Activated CD4-positive, alpha-beta T cell treated with anti-CD3 and anti-CD28 coated beads, Interleukin-2, amount 50 U/mL, for 1 hour (primary cell): ENCODE data around the gene PGS1.

Experiments
- DNase-seq: peaks from one replicate; pipeline ENCODE4 v3.0.0-alpha.2; 2020

PGS1 gene

DNA sequence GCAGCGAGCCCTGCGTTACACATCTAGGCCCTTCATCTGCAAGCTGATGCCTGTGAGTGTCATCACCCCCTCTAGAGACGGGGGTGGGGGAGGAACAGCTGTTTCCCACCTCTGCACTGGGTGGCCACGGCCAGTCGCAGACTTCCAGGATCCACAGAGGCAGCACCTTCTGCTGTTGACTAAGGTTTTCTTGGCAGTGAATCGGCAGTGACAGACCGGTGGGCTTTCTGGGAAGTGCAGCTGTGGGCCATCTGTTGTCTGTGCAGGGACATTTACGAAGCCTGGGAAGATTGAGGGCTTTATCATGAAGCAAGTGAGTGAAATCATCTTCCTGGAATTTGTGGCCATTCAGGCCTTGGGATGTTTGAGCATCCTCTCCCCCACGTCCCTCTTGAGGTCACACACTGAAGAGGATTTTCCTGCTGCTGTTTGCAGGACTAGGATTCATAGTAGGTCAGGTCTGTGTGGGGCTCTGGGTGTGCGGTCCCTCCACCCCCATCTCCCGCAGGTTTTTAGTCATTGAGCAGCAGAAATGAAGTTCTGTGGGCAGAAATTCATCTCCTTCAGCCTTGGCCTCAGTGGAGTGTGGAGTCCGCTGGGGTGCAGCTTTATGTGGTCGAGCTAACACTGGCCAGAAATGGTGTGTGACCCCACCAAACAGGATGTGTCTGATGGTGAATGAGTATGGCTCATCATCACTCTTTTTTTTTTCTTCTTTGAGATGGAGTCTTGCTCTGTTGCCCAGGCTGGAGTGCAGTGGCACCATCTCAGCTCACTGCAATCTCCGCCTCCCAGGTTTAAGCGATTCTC, 12.0 kb downstream of the PGS1 start:
- no peak for DNase-seq

DNA sequence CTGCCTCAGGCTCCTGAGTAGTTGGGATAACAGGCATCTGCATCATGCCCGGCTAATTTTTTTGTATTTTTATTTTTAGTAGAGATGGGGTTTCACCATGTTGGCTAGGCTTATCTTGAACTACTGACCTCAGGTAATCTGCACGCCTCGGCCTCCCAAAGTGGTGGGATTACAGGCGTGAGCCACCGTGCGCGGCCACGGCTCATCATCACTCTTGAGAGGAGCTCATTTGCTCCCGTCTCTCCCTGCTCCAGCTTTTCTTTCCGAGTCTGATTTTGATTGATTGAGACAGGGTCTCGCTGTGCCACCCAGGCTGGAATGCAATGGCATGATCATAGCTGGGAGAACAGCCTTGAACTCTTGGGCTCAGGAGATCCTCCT, 12.6 kb downstream of the PGS1 start:
- DNase-seq = no peak

DNA sequence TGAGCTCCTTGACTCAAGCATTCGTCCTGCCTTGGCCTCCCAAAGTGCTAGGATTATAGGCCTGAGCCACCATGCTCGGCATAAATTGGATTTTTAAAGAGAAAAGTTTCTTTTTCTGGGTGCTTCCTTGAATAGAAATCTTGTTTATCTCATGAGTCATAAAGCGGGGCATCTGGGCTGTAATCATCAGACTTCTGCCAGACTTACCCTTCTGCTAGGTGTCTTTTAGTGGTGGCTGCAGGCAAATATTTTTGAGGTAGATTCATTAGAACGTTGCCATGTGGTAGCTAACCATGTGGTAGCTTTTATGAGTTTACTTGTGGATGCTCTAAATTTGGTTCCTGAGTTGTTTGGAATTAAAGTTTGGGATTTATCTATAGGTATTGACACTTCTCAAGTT, 13.4 kb downstream of the PGS1 start:
- no peak for DNase-seq

DNA sequence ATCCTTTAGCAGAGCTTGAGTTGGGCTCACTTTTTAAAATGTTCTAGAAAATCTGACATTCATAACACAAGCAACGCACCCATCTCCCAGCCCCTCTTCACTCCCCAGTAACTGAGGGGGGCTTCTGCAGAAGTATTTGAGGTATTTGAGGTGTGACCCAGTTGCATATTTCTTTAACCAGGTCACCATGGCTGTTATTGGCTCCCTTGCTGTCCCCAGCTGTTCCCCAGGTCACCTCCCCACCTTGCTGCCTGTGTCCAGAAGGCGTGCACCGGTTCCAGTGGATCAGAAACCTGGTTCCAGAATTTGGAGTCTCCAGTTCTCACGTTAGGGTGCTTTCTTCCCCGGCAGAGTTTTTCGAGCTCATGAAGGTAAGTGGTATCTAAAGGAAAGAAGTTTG, 13.8 kb downstream of the PGS1 start:
- no peak for DNase-seq

DNA sequence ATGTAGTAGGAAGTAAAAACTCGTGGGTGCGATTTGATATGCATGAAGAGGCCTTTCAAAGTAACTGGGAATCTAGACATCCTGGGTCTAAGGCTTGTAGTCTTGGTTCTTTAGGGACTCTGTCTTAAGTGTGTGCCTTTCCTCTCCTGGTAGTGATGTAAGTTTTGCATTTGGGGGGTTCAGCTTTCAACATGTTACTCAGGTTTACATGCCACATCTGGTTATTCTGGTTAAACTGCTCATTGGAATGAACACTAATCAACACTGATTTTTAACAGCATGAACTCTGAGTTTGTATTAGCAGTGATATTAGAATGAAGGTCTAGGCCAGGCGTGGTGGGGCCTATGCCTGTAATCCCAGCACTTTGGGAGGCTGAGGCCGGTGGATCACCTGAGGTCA, 15.1 kb downstream of the PGS1 start:
- DNase-seq = no peak

DNA sequence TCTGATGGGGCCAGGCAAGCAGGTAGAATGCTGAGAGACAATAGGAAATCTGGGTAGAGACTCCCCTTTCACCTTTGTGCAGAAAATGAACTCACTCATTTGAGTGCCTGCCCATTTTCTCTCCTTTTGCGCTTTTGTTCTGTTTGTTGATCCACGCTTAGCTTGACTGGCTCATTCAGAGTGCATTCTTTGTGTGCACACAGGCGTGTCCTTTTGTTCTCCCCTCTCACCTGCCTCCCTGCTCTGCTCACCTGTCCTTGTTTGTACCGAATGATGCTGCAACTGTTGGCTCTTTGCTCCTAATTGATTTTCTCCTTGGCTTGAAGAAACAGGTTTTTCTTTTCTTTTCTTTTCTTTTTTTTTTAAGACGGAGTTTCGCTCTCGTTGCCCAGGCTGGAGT, 15.8 kb downstream of the PGS1 start:
- no peak for DNase-seq

DNA sequence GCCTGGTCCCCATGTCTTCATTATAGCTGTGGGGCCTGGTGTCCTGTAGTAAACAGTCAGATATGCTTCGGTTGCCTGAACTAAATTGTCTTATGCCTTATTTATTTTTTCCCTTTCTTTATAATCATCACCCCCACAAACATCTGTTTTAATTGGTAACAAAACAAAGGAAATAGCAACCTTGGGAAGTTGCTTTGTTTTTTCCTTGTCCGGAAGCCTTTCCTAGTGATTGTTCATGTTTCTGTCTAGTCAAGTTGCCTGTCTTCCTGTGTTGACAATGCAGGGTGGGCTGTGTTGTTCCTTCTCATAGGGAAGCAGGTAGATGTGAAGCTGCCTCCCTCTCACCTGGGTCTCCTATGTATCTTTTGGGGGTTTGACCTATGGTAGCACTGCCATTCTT, 16.7 kb downstream of the PGS1 start:
- no peak for DNase-seq

DNA sequence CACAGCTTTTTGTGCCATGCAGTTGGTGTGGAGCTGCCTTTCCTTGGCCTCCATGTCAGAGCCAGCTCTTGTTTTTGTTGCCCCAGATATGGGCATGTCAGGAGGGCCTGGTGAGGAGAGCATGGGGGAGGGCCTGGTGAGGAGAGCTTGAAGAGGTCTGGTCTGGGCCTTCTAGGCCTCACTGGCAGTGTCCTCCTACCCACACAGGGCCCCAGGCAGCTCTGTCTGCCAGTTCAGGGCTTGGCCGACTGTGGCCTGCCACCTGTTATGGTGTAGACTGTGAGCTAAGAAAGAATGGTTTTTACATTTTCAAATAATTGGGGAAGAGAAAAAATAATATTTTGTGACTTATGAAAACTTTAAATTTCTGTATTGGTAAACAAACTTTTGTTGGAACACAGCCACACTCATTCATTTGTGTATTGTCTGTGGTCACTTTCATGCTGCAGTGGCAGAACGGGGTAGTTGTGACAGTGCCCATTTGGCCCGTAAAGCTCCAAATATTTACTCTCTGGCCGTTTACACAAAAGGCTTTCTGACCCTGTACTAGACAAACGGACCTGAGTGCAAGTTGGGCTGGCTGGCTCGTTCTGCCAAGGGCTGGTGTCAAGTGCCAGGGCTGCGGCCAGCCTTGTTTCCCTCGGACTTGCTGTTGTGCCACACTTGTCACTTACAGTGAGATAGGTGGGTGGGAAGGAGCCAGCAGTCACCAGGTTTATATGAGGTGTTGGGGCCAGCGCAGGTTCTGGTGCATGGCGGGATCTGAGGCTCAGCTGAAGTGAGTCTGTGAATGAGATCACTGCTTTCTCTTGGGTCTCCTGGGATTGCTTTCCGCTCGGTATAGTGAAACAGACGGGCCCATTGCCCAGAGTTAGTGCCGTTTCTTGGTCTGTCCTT, 18.2 kb downstream of the PGS1 start:
- no peak for DNase-seq

DNA sequence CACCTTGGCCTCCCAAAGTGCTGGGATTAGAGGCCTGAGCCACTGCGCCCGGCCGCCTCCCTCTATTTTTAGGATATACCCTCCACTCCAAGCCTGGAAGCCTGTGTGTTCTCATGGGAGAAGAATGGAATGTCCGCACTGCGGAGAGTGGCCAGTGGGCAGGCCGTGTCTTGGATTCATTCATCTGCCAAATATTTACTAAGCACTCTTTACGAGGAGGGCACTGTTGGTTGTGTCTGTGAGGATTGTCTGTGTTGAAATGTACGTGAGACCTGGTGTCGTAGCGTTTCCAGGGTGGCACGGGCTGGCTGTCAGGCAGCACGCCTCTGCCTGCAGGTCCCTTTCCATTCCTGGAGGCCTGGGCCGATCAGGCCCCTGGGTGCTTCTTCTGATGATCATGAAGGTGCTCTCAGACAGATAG, 19.2 kb downstream of the PGS1 start:
- no peak for DNase-seq

DNA sequence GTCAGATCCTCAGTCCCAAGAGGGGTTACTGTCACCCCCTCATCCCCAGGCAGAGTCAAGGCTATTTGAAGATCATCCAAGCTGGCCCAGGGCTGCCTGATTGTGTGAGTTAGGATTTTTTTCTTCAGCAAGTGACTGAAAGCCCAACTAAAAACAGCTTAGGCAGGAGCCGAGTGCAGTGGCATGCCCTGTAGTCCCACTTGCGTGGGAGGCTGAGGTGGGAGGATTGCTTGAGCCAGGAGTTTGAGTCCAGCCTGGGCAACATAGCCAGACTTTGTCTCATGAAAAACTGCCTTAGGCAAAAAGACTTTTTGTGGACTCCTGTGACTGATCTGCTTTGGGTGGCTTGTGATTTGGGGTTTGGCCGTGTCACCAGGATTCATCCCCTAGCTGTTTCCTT, 19.9 kb downstream of the PGS1 start:
- DNase-seq = no peak

DNA sequence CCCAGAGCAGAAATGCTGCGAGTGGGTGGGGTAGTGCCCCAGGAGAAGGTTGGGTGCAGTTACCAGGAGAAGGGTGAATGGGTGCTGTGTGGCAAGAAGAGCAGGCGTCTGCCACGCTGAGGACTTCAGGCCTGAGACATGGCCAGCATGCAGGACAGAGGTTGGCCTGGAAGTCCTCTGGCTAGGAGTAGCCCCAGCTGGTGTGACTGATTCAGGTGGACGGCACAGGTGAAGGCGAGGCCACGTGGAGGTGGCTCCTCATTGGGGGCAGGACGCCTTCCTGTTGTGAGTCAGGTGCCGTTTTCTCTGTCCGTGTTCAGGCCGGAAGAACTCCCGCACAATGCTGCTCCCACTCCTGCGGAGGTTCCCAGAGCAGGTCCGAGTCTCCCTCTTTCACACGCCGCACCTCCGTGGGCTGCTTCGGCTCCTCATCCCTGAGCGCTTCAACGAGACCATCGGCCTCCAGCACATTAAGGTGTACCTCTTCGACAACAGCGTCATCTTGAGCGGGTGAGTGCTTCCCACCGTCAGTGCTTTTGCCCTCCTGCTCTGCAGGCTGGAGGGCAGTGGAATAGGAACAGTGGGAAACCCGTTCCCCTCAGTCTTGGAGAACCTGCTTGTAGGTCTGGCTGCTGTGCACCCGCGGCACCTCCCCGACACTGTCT, 20.7 kb downstream of the PGS1 start:
- DNase-seq = no peak

DNA sequence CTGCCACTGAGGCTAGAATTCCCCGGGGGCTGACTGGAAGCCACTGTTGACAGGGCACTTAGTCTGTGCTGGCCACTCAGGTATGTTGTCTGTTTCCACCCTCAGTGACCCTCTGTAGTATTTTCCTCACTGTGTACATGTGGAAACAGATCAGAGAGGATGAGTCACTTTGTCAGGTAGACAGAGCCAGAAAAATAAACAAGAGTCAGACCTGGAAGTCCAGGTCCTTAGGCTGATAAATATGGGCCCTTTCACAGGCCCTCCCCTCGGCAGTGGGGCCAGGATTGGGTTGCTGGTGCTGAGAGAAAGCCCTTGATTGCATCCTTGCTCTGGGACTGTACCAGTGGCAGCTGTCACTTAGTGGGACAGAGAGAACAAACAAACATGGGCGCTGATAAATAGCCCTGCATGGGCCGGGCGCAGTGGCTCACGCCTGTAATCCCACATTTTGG, 21.3 kb downstream of the PGS1 start:
- DNase-seq = no peak

DNA sequence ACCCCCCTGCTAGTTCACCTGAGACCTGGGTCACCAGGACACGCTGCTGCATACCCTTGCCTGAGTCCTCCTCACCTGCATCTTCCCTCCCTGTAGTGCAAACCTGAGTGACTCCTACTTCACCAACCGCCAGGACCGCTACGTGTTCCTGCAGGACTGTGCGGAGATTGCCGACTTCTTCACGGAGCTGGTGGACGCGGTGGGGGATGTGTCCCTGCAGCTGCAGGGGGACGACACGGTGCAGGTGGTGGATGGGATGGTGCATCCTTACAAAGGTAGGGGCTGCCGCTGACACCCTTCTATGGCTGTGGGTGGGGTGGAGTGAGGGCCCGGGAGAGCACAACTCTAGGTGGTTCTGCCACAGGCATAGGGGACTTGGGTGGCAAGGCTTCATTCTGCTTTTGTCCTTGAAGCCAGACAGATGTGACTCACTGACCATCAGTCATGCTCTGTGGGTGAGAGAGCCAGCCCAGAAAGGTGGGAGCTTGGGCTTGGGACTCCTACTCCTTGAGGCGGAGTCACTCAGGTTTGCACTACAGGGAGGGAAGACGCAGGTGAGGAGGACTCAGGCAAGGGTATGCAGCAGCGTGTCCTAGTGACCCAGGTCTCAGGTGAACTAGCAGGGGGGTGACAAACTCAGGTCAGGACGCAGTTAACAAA, 22.3 kb downstream of the PGS1 start:
- DNase-seq = no peak

DNA sequence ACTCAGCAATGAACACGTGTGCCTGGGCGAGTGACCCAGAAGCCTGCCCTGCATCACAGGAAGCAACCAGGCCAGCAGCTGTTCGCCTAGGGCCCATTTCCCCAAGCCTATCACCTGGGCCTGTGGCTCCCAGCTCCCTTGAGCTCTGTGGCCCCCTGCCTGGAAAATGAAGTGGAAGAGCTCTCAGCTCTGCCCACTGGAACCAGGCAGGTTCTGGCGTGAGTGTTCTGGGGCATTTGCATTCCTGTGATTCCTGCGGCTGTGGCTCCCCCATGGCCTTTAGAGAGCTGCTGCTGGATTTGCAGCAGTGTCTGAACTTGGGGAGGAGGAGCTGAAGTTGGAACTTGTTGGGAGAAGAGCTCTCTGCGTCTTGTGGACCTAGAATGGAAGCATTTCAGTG, 22.8 kb downstream of the PGS1 start:
- no peak for DNase-seq

DNA sequence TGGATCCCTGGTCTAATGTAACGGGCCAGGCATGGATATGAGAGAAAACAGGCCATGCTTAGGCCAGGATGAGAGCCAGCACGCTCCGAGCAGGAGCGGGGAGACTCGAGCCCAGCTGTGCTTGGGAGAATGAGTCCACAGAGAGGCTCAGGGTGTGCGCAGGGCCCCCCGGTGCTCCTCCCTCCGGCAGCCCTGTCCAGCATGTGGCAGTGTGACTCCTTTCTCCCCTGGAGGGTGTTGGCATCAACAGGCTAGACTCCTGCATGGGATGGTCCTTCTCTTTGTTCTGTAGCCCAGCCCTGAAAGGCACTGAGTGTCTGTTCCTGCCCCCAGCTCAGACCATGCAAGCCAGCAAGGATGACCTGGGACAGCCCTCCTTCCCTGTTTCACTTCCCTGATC, 23.4 kb downstream of the PGS1 start:
- no peak for DNase-seq

DNA sequence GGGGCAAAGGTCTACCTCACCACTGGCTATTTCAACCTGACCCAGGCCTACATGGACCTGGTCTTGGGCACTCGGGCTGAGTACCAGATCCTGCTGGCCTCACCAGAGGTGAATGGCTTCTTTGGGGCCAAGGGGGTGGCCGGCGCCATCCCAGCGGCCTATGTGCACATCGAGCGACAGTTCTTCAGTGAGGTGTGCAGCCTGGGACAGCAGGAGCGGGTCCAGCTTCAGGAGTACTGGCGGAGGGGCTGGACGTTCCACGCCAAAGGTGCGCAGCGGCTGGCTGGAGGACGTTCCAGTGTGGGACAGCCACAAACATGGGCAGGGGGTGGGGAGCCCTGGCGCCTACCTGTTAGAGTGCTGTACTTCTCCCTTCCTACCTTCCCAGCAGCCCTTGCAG, 25.4 kb downstream of the PGS1 start:
- no peak for DNase-seq

DNA sequence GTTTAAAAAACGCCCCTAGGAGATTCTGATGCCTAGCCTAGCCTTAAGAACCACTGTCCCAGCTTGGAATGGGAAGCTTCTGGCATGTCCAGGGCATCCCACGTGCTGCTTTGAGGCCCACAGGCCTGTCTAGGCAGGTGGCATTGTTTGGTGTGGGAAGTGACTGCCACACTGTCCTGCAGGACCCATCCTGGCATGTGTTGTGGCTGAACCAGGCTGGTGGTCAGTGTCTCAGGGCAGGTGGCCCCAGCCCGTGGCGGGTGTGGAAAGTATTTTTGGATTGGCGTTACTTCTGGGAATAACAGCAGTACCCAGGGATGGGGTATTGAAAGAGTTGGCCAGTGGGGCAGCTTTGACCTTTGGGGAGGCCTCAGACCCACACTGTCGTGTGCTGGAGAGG, 27.9 kb downstream of the PGS1 start:
- DNase-seq = no peak

DNA sequence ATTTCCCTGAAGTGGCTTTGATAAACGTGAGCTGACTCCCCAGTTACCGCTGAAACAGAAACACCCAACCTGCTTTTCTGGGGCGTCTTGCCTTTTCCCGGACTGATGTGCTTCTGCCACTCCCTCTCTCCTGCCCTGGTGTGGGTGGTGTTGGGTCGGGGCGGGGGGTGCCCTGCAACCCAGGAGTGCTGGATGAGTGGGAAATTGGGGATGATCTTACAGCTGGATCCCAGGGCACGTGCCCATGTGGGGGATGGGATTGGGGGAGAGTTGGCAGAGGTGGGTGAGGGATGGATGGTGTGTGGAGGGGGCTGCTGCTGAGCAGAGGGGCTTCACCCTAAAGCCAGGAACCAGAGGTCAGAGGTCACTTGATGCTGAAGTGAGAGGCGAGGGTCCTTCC, 28.5 kb downstream of the PGS1 start:
- DNase-seq = no peak

DNA sequence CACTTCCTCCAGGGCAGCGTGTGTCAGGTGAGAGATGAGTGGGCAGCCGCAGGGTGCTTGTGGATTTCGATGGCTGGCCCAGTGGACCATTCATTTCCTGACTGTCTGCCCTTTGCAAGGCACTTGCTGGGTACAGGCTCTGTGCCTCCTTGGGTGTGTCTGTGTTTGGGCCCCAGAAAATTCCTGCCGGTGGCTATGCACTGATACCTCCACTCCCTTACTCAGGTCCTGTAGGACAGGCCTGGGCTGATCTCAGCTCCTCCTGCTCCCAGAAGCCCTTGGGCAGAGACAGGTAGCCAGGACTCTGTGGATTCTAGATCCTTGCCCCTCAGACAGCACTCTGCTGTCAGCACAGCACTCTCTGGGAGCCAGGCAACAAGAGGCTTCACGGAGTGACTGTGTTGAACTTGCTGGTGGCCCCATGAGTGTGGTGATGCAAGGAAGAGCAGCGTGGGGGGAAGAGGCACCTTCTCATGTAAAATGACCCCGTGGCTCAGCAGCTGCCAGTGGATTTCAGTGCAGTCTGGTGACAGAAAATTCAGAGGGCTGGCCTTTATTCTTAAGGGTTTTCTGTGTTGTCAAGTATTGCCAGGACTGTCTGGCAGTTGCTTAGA, 29.0 kb downstream of the PGS1 start:
- DNase-seq = no peak

DNA sequence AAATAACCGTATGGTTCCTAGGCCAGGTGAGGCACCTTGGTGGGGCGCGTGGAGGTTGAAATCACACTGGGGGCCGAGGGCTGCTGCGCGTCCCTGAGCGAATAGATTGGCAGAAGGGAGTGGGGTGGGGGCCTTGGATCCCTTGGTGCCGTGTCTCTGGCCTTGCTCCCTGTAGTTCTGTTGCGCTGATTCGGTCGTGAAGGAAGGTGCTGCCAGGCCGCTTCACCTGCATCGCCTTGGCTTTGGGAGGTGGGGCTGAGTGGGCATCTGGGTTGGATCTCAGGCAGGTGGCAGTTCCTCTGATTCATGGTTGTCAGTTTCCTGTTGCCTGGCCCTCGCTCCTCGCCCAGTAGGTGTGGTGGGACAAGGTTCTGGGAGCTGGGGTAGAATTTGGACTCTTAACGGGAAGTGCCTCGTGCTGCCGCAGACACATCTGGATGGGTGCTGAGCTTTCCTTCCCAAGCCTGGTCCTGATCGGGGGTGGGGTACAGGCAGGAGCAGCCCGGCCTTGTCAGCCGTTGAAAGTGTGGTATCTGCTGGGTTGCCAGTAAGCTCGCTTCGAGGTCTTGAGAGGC, 30.1 kb downstream of the PGS1 start:
- DNase-seq = no peak

DNA sequence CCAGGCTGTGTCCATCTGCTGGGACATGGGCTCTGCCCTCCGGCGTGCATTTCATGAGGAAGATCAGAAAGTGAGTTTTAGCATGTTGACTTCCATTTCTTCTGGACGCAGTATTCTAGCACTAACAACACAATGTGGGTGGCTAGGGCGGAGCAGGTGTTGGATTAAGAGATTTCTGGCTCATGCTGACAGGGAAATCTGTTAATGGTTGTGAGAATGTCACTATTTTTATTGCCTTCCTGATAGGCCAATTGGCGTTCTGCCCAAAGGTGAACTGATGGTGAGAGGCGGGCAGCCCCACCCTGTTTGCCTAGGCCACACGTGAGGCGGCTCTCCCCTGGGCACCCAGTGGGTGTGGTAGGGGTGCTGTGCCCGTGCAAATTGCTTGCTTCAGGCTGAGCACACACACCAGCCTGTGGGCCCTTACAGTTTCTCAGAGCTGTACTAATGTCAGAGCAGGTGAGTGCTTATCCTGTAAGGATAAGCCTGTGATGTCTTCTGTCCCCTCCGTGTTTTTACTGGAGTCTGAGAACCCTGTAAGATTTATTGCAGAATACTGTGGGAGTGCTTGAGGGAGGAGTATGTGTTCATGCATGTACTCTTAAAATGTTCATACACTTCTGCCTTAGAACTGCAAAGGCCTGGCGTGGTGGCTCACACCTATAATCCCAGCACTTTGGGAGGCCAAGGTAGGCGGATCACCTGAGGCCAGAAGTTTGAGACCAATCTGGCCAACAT, 30.9 kb downstream of the PGS1 start:
- DNase-seq = no peak
